HepG2 (cell line): ENCODE data around the gene DPH1. TPM values are rescaled to one million over a fixed set of nuclear protein-coding genes. Genes with fewer than 3 reads are reported as not detected.

ENCODE experiments used
- ATAC-seq: fragments of 200-7000 bp; cut with Tn5 transposase; 3 replicates; pipeline ENCODE4 v1.9.1; 2020; ENCODE audit warnings: mild to moderate bottlenecking, moderate library complexity
- BruUV-seq: library from RNA; stranded (reverse); fragments of 400-500 nt; replicated peaks from 2 replicates; lab custom pipeline; 2021; lab: Mats Ljungman, UMichigan
- CTCF ChIA-PET: fragments of 300-600 bp; formaldehyde crosslinking; extraction: SDS; loops from one replicate; lab custom pipeline; 2021; ENCODE audit warnings: low total read pairs, inconsistent platforms, low intra/inter-chr PET ratio; lab: Yijun Ruan, JAX
- POLR2A ChIA-PET: fragments of 350-600 bp; sonication (Branson Sonifier 250); formaldehyde crosslinking; loops from one replicate; lab custom pipeline; 2020; ENCODE audit warnings: antibody characterized with exemption, inconsistent platforms; lab: Yijun Ruan, JAX
- DNase-seq: peaks from one replicate; pipeline ENCODE4 v3.0.0-alpha.2; 2015; ENCODE audit warnings: low spot score
- FAIRE-seq: peaks from 3 replicates; lab custom pipeline; 2011; peaks lifted over from hg19 to GRCh38; lab: Jason Lieb, UNC
- H2AFZ ChIP-seq: one replicate; pipeline ENCODE4 v1.6.1; 2011; ENCODE audit warnings: low read length, inconsistent platforms
- H3K27ac ChIP-seq: fragments of 300-600 bp; 3 replicates; pipeline ENCODE4 v1.8.0; 2011; ENCODE audit warnings: mixed run types, mild to moderate bottlenecking, mixed read lengths, low read length, inconsistent platforms; ENCODE audit not compliant: insufficient read depth; ENCODE audit errors: extremely low read length
- H3K27me3 ChIP-seq, 2 experiments: fragments of 200-600 bp in 1 of 2; 2 replicates in 1 of 2; 3 replicates in 1 of 2; pipeline versions ENCODE4 v1.6.0 to v1.8.0; 2011; ENCODE audit warnings: low read length in 2 of 2, mild to moderate bottlenecking in 2 of 2, moderate library complexity in 2 of 2, inconsistent platforms in 1 of 2; ENCODE audit not compliant: insufficient read depth in 2 of 2, control insufficient read depth in 1 of 2
- H3K36me3 ChIP-seq, 2 experiments: fragments of 200-600 bp in 1 of 2; replicated peaks in 1 of 2; 2 replicates in 1 of 2; 3 replicates in 1 of 2; pipeline versions ENCODE4 v1.5.1 to v1.8.0; 2011; ENCODE audit warnings: low read length in 2 of 2, inconsistent platforms in 1 of 2; ENCODE audit not compliant: insufficient read depth in 2 of 2, control insufficient read depth in 1 of 2
- H3K4me1 ChIP-seq: 2 replicates; pipeline ENCODE4 v1.5.1; 2012; ENCODE audit warnings: low read length, inconsistent platforms; ENCODE audit not compliant: insufficient read depth
- H3K4me2 ChIP-seq: 2 replicates; pipeline ENCODE4 v1.6.0; 2011; ENCODE audit warnings: low read depth, low read length, inconsistent platforms
- H3K4me3 ChIP-seq, 3 experiments: fragments of 200-600 bp in 1 of 3; sonication (generic), shearing (Covaris generic) in 1 of 3; replicated peaks in 1 of 3; 2 replicates each; pipeline ENCODE4 v1.5.1; 2011 to 2016; ENCODE audit warnings: low read length in 3 of 3, inconsistent platforms in 2 of 3, low read depth in 2 of 3, mild to moderate bottlenecking in 2 of 3, control low read depth in 1 of 3, mixed read lengths in 1 of 3; ENCODE audit not compliant: insufficient read depth in 1 of 3
- H3K79me2 ChIP-seq: one replicate; pipeline ENCODE4 v1.6.1; 2011; ENCODE audit warnings: low read length, inconsistent platforms; ENCODE audit not compliant: insufficient read depth
- H3K9ac ChIP-seq: 2 replicates; pipeline ENCODE4 v1.6.0; 2011; ENCODE audit warnings: mild to moderate bottlenecking, low read depth, low read length, inconsistent platforms; ENCODE audit not compliant: insufficient read depth
- H3K9me3 ChIP-seq: 2 replicates; pipeline ENCODE4 v1.5.1; 2012; ENCODE audit warnings: mild to moderate bottlenecking, low read length
- H4K20me1 ChIP-seq: 2 replicates; pipeline ENCODE4 v1.6.0; 2011; ENCODE audit warnings: inconsistent platforms, mild to moderate bottlenecking, low read length, moderate library complexity; ENCODE audit not compliant: insufficient read depth
- FOXK1 ChIP-seq: sonication (generic); formaldehyde crosslinking; IDR thresholded peaks from 2 replicates; pipeline ENCODE4 v1.4.0; 2020; ENCODE audit warnings: low read depth, missing genetic modification reagents, borderline replicate concordance
- GZF1 ChIP-seq: sonication (generic); formaldehyde crosslinking; IDR thresholded peaks from 2 replicates; pipeline ENCODE4 v1.5.1; 2020; ENCODE audit warnings: mild to moderate bottlenecking, missing genetic modification reagents
- MYC ChIP-seq: sonication (generic); formaldehyde crosslinking; IDR thresholded peaks from 2 replicates; pipeline ENCODE4 v1.9.0; 2021; ENCODE audit warnings: missing genetic modification reagents, borderline replicate concordance
- NFE2L1 ChIP-seq: sonication (generic); formaldehyde crosslinking; IDR thresholded peaks from 2 replicates; pipeline ENCODE4 v1.4.0; 2020; ENCODE audit warnings: missing genetic modification reagents, mild to moderate bottlenecking, borderline replicate concordance
- PBX3 ChIP-seq: sonication (generic); formaldehyde crosslinking; IDR thresholded peaks from 2 replicates; pipeline ENCODE4 v1.8.1; 2023; ENCODE audit warnings: missing genetic modification reagents, inconsistent platforms, borderline replicate concordance
- RFX5 ChIP-seq: IDR thresholded peaks from 2 replicates; pipeline ENCODE4 v1.6.1; 2011; ENCODE audit warnings: low read depth, low read length, improper control_type of control experiment
- ZNF101 ChIP-seq: sonication (generic); formaldehyde crosslinking; IDR thresholded peaks from 2 replicates; pipeline ENCODE4 v1.4.0; 2020; ENCODE audit warnings: mild to moderate bottlenecking, low read depth, missing genetic modification reagents, borderline replicate concordance
- ZNF710 ChIP-seq: sonication (generic); formaldehyde crosslinking; IDR thresholded peaks from 2 replicates; pipeline ENCODE4 v1.5.0; 2020; ENCODE audit warnings: mild to moderate bottlenecking, missing genetic modification reagents, borderline replicate concordance
- WGBS: methylation state at CpG from one replicate; pipeline ENCODE4 v1.1.6; 2017; ENCODE audit warnings: low lambda C conversion rate; 5-methylcytosine and 5-hydroxymethylcytosine counted together
- in situ Hi-C: cut with HindIII; loops from 2 replicates; pipeline ENCODE4 v1.10.0; 2017; ENCODE audit warnings: low pct_unique_long_range_greater_than_20kb; ENCODE audit not compliant: extremely low pct_ligation_motif_present
- intact Hi-C: fragments of 100-400 bp; cut with micrococcal nuclease; formaldehyde crosslinking; loops from one replicate; pipeline ENCODE4 v1.10.0; 2022; ENCODE audit not compliant: unreplicated experiment
- polyA plus RNA-seq, 8 experiments: library from polyadenylated mRNA; depleted of rRNA in 3 of 8; stranded (reverse) in 7 of 8; unstranded in 1 of 8; fragments of >200 nt; fragmentation: Illumina TruSeq in 4 of 8; extraction: Trizol in 4 of 8; gene quantifications; 2 replicates each; pipeline versions ENCODE4 v1.2.1 to v1.2.3, GENCODE V29; 2011 to 2016; ENCODE audit warnings: low read depth in 4 of 8, missing spikeins in 1 of 8, mixed read lengths in 1 of 8; ENCODE audit not compliant: insufficient read depth in 1 of 8
- total RNA-seq, 5 experiments: library from RNA; depleted of rRNA; stranded (reverse); fragments of >200 nt; fragmentation: Illumina TruSeq; extraction: Trizol; gene quantifications; 2 replicates each; pipeline ENCODE4 v1.2.3, GENCODE V29; 2016; ENCODE audit warnings: low read depth in 1 of 5

Gene DPH1
- total and polyA plus RNA-seq, 2 of the 13 experiments (the other 11 are each of a cell fraction or from before 2014, with no cell fraction given), result 25.3 to 42.8 TPM

GRCh38 chr17:2064520-2064971 lies 34.6 kb downstream of the DPH1 start:
- intact Hi-C loops, result no loop called here
- POLR2A ChIA-PET, result no interaction called here
- WGBS, result 100% methylated on average over 6 of the region's 6 CpGs
- Histone ChIP-seq H3K27ac (no peak overlapping the region), H3K4me2 (no peak overlapping the region), H3K79me2 (no peaks in the 10 kb centered on the region), H3K9me3 (no peaks in the 10 kb centered on the region), H4K20me1 (no peaks in the 10 kb centered on the region), H3K9ac (no peak overlapping the region), H3K4me3 (no peak overlapping the region), H3K27me3 (no peaks in the 10 kb centered on the region), H2AFZ (no peak overlapping the region), H3K36me3 (peaks cover 14 to 25% of the 10 kb centered on the region in 2 experiments), H3K4me1 (peaks cover 38% of the 10 kb centered on the region)
- FAIRE-seq, result no peak
- no peak for DNase-seq
- no TSS peak for BruUV-seq
- no peak for ATAC-seq
- CTCF ChIA-PET, result no interaction called here
- in situ Hi-C loops, result no loop called here
- TF ChIP-seq RFX5, result no peak
- no peak for TF ChIP-seq NFE2L1 (CRISPR knock-in tag)
- no peak for TF ChIP-seq ZNF101 (CRISPR knock-in tag)
- no peak for TF ChIP-seq ZNF710
- no peak for TF ChIP-seq FOXK1 (CRISPR knock-in tag)
- 0 out of 2 replicates have a peak, but pooled peaks have one; percentile 10 for TF ChIP-seq MYC
- no peak for TF ChIP-seq GZF1
- TF ChIP-seq PBX3 (CRISPR knock-in tag), result no peak
